Neural progenitor cell (in vitro differentiated cells): Measurements from ENCODE around the gene PDCD6IP. TPM values are rescaled to one million over a fixed set of nuclear protein-coding genes. Genes with fewer than 3 reads are reported as not detected.

ENCODE experiments used
- DNase-seq: peaks from one replicate; pipeline ENCODE4 v3.0.0-alpha.2; 2016; ENCODE audit warnings: low spot score
- H2AFZ ChIP-seq: fragments of 200-600 bp; sonication (generic); replicated peaks from 2 replicates; pipeline ENCODE4 v1.6.1; 2016; ENCODE audit warnings: antibody characterized with exemption
- H3F3A ChIP-seq: fragments of 200-600 bp; sonication (generic); 2 replicates; pipeline ENCODE4 v1.6.1; 2016; ENCODE audit warnings: antibody characterized with exemption, low read depth
- H3K27ac ChIP-seq: fragments of 200-600 bp; sonication (generic); 2 replicates; pipeline ENCODE4 v1.5.1; 2016; ENCODE audit warnings: mild to moderate bottlenecking
- H3K27me3 ChIP-seq: fragments of 200-600 bp; sonication (generic); 2 replicates; pipeline ENCODE4 v1.6.1; 2016; ENCODE audit warnings: mild to moderate bottlenecking, moderate library complexity
- H3K36me3 ChIP-seq: fragments of 200-600 bp; sonication (generic); 2 replicates; pipeline ENCODE4 v1.5.1; 2016
- H3K4me1 ChIP-seq: fragments of 200-600 bp; sonication (generic); 2 replicates; pipeline ENCODE4 v1.6.1; 2016; ENCODE audit warnings: mixed run types
- H3K4me2 ChIP-seq: fragments of 200-600 bp; sonication (generic); 2 replicates; pipeline ENCODE4 v1.6.1; 2016
- H3K4me3 ChIP-seq: fragments of 200-600 bp; sonication (generic); 2 replicates; pipeline ENCODE4 v1.5.1; 2016
- H3K79me2 ChIP-seq: fragments of 200-600 bp; sonication (generic); 2 replicates; pipeline ENCODE4 v1.6.1; 2016; ENCODE audit warnings: low read depth
- H3K9ac ChIP-seq: fragments of 200-600 bp; sonication (generic); 2 replicates; pipeline ENCODE4 v1.6.1; 2016
- H3K9me3 ChIP-seq: fragments of 200-600 bp; sonication (generic); 2 replicates; pipeline ENCODE4 v1.5.1; 2016; ENCODE audit warnings: low read depth
- H4K20me1 ChIP-seq: fragments of 200-600 bp; sonication (generic); 2 replicates; pipeline ENCODE4 v1.6.1; 2016; ENCODE audit warnings: low read depth
- H3K27ac Mint-ChIP-seq: 3 replicates; pipeline ENCODE4 v1.8.0; 2021; ENCODE audit warnings: mixed read lengths
- H3K27me3 Mint-ChIP-seq: 2 replicates; pipeline ENCODE4 v1.8.0; 2022; ENCODE audit warnings: low read depth, mild to moderate bottlenecking, inconsistent platforms, moderate library complexity, mixed read lengths; ENCODE audit not compliant: insufficient read depth
- H3K36me3 Mint-ChIP-seq: 3 replicates; pipeline ENCODE4 v1.8.0; 2021; ENCODE audit warnings: mixed read lengths
- H3K4me1 Mint-ChIP-seq: 3 replicates; pipeline ENCODE4 v1.8.0; 2021; ENCODE audit warnings: mixed read lengths
- H3K4me3 Mint-ChIP-seq: 3 replicates; pipeline ENCODE4 v1.8.0; 2021; ENCODE audit warnings: mild to moderate bottlenecking, moderate library complexity, mixed read lengths
- H3K9me3 Mint-ChIP-seq: 3 replicates; pipeline ENCODE4 v1.8.0; 2020; ENCODE audit warnings: mixed read lengths
- CTCF ChIP-seq: fragments of 200-600 bp; sonication (generic); IDR thresholded peaks from 2 replicates; pipeline ENCODE4 v1.5.1; 2017; ENCODE audit warnings: antibody characterized with exemption, mild to moderate bottlenecking
- EZH2 ChIP-seq: fragments of 200-600 bp; sonication (generic); IDR thresholded peaks from 2 replicates; pipeline ENCODE4 v1.6.1; 2017; ENCODE audit warnings: antibody characterized with exemption, mild to moderate bottlenecking, moderate library complexity
- EZH2phosphoT487 ChIP-seq: fragments of 200-600 bp; sonication (generic); IDR thresholded peaks from 2 replicates; pipeline ENCODE4 v1.6.1; 2017; ENCODE audit warnings: antibody characterized with exemption
- total RNA-seq: library from RNA; depleted of rRNA; stranded (reverse); fragments of >200 nt; gene quantifications from 2 replicates; pipeline ENCODE4 v1.2.3, GENCODE V29; 2015; ENCODE audit warnings: low replicate concordance

Gene PDCD6IP
- total RNA-seq, 1 donor from 2014 or later: 93.7 TPM

GRCh38 chr3:33914731-33915379, 116.4 kb downstream of the PDCD6IP start:
- Mint-ChIP-seq H3K4me3 (no peak overlapping the region), H3K36me3 (no peaks in the 10 kb centered on the region), H3K9me3 (no peaks in the 10 kb centered on the region), H3K4me1 (peaks cover 23% of the 10 kb centered on the region), H3K27me3 (peaks cover 3% of the 10 kb centered on the region), H3K27ac (no peak overlapping the region)
- Histone ChIP-seq H4K20me1 (no peaks in the 10 kb centered on the region), H2AFZ (no peak overlapping the region), H3K36me3 (no peaks in the 10 kb centered on the region), H3F3A (peaks cover 7% of the 10 kb centered on the region), H3K4me1 (peaks cover 23% of the 10 kb centered on the region), H3K27me3 (no peaks in the 10 kb centered on the region), H3K9ac (no peak overlapping the region), H3K4me3 (no peak overlapping the region), H3K9me3 (no peaks in the 10 kb centered on the region), H3K27ac (no peak overlapping the region), H3K79me2 (no peaks in the 10 kb centered on the region), H3K4me2 (peak overlapping the region; percentile 12)
- DNase-seq: no peak
- TF ChIP-seq CTCF (no peak), EZH2phosphoT487 (no peak), EZH2 (no peak)

- Histone ChIP-seq H3F3A (peaks cover 7% of the 10 kb centered on the region), H3K4me1 (peaks cover 24% of the 10 kb centered on the region), H3K27me3 (no peaks in the 10 kb centered on the region), H4K20me1 (no peaks in the 10 kb centered on the region), H3K4me2 (no peak overlapping the region), H3K9me3 (no peaks in the 10 kb centered on the region), H2AFZ (no peak overlapping the region), H3K36me3 (no peaks in the 10 kb centered on the region), H3K27ac (no peak overlapping the region), H3K9ac (no peak overlapping the region), H3K79me2 (no peaks in the 10 kb centered on the region), H3K4me3 (no peak overlapping the region)
- no peak overlapping the region for H3K27ac Mint-ChIP-seq
- H3K27me3 Mint-ChIP-seq: peaks cover 3% of the 10 kb centered on the region
- peaks cover 23% of the 10 kb centered on the region for H3K4me1 Mint-ChIP-seq
- no peaks in the 10 kb centered on the region for H3K9me3 Mint-ChIP-seq
- H3K4me3 Mint-ChIP-seq: peak overlapping the region; percentile 27
- TF ChIP-seq EZH2 (no peak), CTCF (peak; percentile 34)
- DNase-seq: peak; percentile 40
- no peaks in the 10 kb centered on the region for H3K36me3 Mint-ChIP-seq
Measured at GRCh38 chr3:33915796-33916546, 117.5 kb downstream of the PDCD6IP start.

DNA sequence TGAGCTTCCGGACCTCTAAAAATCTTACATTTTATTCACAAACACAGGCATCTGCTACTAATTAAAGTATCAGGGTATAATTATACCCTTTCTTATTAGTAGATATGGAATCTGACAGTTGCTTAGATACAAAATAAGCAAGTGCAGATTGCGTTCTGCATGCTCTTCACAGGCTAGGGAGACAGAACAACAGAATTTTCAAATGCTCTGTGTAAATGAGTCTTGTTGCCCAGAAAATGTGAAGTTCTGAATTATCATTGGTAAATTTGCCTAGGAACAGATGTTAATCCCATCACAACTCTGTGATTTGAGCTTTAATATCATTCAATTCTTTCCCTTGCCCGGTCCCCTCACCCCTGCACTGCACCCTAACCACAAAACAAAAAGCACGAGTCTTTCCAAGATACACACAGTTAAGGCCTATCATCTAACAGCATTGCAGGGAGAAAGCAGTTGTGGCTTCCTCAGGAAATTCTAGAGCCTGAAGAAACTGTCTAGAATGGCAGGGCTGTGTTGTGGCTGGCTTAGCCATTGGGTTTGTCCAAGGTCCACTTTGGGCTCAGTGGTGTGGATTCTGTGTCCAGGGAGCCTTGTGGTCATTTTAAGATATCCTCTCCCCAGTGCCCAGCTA, 119.8 kb downstream of the PDCD6IP start:
- Histone ChIP-seq H3K9ac (no peak overlapping the region), H3K9me3 (no peaks in the 10 kb centered on the region), H3F3A (peaks cover 7% of the 10 kb centered on the region), H3K27me3 (no peaks in the 10 kb centered on the region), H2AFZ (no peak overlapping the region), H3K27ac (no peak overlapping the region), H3K79me2 (no peaks in the 10 kb centered on the region), H3K4me2 (no peak overlapping the region), H3K36me3 (no peaks in the 10 kb centered on the region), H4K20me1 (no peaks in the 10 kb centered on the region), H3K4me3 (no peak overlapping the region), H3K4me1 (peaks cover 24% of the 10 kb centered on the region)
- H3K4me1 Mint-ChIP-seq: peaks cover 23% of the 10 kb centered on the region
- H3K27me3 Mint-ChIP-seq: peaks cover 3% of the 10 kb centered on the region
- H3K9me3 Mint-ChIP-seq: no peaks in the 10 kb centered on the region
- no peak for DNase-seq
- no peak overlapping the region for H3K4me3 Mint-ChIP-seq
- H3K36me3 Mint-ChIP-seq: no peaks in the 10 kb centered on the region
- peak overlapping the region; percentile 62 for H3K27ac Mint-ChIP-seq
- no peak for TF ChIP-seq CTCF
- no peak for TF ChIP-seq EZH2
- TF ChIP-seq EZH2phosphoT487: no peak

Other genes starting within 250 kb of the PDCD6IP start
- gene CLASP2, start 80.4 kb upstream of the PDCD6IP start, total RNA-seq: 63.9 and 125 TPM in 2 replicates